Anterior cingulate cortex (tissue), 58 donors: ENCODE data around the gene PRKCZ.
"Not testable (repeated sequence)": the region's sequence is repeated elsewhere in the genome, so short reads cannot be mapped to it uniquely, and the experiment has no call there.

Experiments used
- DNase-seq, 58 donors: peaks; one replicate each; lab custom pipeline; 2025; lab: John Stamatoyannopoulos, UW

The PRKCZ gene

GRCh38 chr1:2081326-2081885 lies 31.2 kb downstream of the PRKCZ start:
- no peak for DNase-seq

GRCh38 chr1:2082064-2082463 lies 31.9 kb downstream of the PRKCZ start:
- DNase-seq = no peak

- no peak for DNase-seq
These were observed 33.5 kb downstream of the PRKCZ start for GRCh38 chr1:2083666-2084065.

GRCh38 chr1:2084306-2084705 lies 34.1 kb downstream of the PRKCZ start:
- DNase-seq = no peak

- DNase-seq = peak in 1 of 58 donors; percentile 10
These were observed 34.9 kb downstream of the PRKCZ start for GRCh38 chr1:2085080-2085479.

- peak in 7 of 58 donors; percentile 21 to 40 (median 27) for DNase-seq
These were observed 36.4 kb downstream of the PRKCZ start for GRCh38 chr1:2086446-2087078.

- DNase-seq = peak in 47 of 58 donors; percentile 23 to 90 (median 70)
These were observed 37.6 kb downstream of the PRKCZ start for GRCh38 chr1:2087766-2088165.

- peak in 18 of 58 donors; percentile 11 to 57 (median 32) for DNase-seq
These were observed 38.2 kb downstream of the PRKCZ start for GRCh38 chr1:2088458-2088857.

GRCh38 chr1:2089051-2089450 lies 38.8 kb downstream of the PRKCZ start:
- DNase-seq = no peak

- no peak for DNase-seq
These were observed 40.1 kb downstream of the PRKCZ start for GRCh38 chr1:2090216-2090890.

GRCh38 chr1:2091611-2092604 lies 41.7 kb downstream of the PRKCZ start:
- peak in 40 of 58 donors; percentile 10 to 69 (median 38) for DNase-seq

- DNase-seq = no peak
These were observed 42.8 kb downstream of the PRKCZ start for GRCh38 chr1:2093055-2093454.

- DNase-seq = no peak
These were observed 43.4 kb downstream of the PRKCZ start for GRCh38 chr1:2093636-2094035.

- DNase-seq = not testable (repeated sequence)
These were observed 44.3 kb downstream of the PRKCZ start for GRCh38 chr1:2094269-2095158.

- DNase-seq = no peak
These were observed 45.2 kb downstream of the PRKCZ start for GRCh38 chr1:2095394-2095793.

GRCh38 chr1:2095981-2096736 lies 45.9 kb downstream of the PRKCZ start:
- no peak for DNase-seq

- no peak for DNase-seq
These were observed 47.4 kb downstream of the PRKCZ start for GRCh38 chr1:2097386-2098300.

GRCh38 chr1:2098301-2098698 lies 48.1 kb downstream of the PRKCZ start:
- DNase-seq = peak in 9 of 58 donors; percentile 21 to 53 (median 30)
